Measurements from ENCODE around the gene EVI5L. TPM values are rescaled to one million over a fixed set of nuclear protein-coding genes. Genes with fewer than 3 reads are reported as not detected.

EVI5L gene
- total and polyA plus RNA-seq, 2 of the 13 experiments (the other 11 are each of a cell fraction or from before 2014, with no cell fraction given) = 1.7 to 2.4 TPM

DNA sequence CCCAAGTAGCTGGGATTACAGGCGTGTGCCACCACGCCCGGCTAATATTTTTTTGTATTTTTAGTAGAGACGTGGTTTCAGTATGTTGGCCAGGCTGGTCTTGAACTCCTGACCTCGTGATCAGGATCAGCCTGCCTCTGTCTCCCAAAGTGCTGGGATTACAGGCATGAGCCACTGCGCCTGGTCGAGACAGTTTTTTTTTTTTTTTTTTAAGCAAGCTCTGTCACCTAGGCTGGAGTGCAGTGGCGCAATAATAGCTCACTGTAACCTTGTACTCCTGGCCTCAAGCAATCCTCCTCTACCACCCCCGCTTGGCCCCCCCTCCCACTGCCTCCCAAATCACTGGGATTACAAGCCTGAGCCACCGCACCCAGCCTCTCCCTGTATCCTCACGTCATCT, 67.3 kb downstream of the EVI5L start (continued):
- TF ChIP-seq, protein P1, sequence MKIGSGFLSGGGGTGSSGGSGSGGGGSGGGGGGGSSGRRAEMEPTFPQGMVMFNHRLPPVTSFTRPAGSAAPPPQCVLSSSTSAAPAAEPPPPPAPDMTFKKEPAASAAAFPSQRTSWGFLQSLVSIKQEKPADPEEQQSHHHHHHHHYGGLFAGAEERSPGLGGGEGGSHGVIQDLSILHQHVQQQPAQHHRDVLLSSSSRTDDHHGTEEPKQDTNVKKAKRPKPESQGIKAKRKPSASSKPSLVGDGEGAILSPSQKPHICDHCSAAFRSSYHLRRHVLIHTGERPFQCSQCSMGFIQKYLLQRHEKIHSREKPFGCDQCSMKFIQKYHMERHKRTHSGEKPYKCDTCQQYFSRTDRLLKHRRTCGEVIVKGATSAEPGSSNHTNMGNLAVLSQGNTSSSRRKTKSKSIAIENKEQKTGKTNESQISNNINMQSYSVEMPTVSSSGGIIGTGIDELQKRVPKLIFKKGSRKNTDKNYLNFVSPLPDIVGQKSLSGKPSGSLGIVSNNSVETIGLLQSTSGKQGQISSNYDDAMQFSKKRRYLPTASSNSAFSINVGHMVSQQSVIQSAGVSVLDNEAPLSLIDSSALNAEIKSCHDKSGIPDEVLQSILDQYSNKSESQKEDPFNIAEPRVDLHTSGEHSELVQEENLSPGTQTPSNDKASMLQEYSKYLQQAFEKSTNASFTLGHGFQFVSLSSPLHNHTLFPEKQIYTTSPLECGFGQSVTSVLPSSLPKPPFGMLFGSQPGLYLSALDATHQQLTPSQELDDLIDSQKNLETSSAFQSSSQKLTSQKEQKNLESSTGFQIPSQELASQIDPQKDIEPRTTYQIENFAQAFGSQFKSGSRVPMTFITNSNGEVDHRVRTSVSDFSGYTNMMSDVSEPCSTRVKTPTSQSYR (CRISPR knock-in tag; IDR thresholded peaks at IDR 0.05; ENCODE audit: borderline replicate concordance) = no peak; the same call in 1 of the 2 replicates
- TF ChIP-seq ISL2 (CRISPR knock-in tag; IDR thresholded peaks at IDR 0.05) (0 out of 2 replicates have a peak, but pooled peaks have one; percentile 31), MEIS2 (CRISPR knock-in tag; IDR thresholded peaks at IDR 0.05) (no peak), ZNF350 (CRISPR knock-in tag; IDR thresholded peaks at IDR 0.05; ENCODE audit: borderline replicate concordance, low read depth) (peak; percentile 62; the same call in 1 of the 2 replicates), GABPA (IDR thresholded peaks at IDR 0.05; ENCODE audit: low read depth, low read length) (no peak), GABPA (CRISPR knock-in tag; IDR thresholded peaks at IDR 0.05; ENCODE audit: low read depth) (no peak), SRY (CRISPR knock-in tag; IDR thresholded peaks at IDR 0.05) (no peak), CBFB (CRISPR knock-in tag; IDR thresholded peaks at IDR 0.05) (no peak), WIZ (CRISPR knock-in tag; IDR thresholded peaks at IDR 0.05) (no peak), CEBPB (IDR thresholded peaks at IDR 0.05; ENCODE audit: borderline replicate concordance, low read depth, low read length) (peak; percentile 94), SETDB1 (CRISPR knock-in tag; IDR thresholded peaks at IDR 0.05; ENCODE audit: borderline replicate concordance) (no peak), ZNF879 (CRISPR knock-in tag; IDR thresholded peaks at IDR 0.05) (no peak), NPAS2 (CRISPR knock-in tag; IDR thresholded peaks at IDR 0.05; ENCODE audit: borderline replicate concordance) (no peak), GFI1 (CRISPR knock-in tag; IDR thresholded peaks at IDR 0.05; ENCODE audit: borderline replicate concordance) (no peak), NCOA1 (CRISPR knock-in tag; IDR thresholded peaks at IDR 0.05) (no peak), ZFAT (CRISPR knock-in tag; conservative IDR thresholded peaks at IDR 0.05) (no peak), KAT7 (CRISPR knock-in tag; IDR thresholded peaks at IDR 0.05; ENCODE audit: borderline replicate concordance) (0 out of 2 replicates have a peak, but pooled peaks have one; percentile 43), GABPB1 (CRISPR knock-in tag; IDR thresholded peaks at IDR 0.05) (peak; percentile 38; the same call in 1 of the 2 replicates), BRCA1 (CRISPR knock-in tag; IDR thresholded peaks at IDR 0.05) (no peak), ZNF329 (CRISPR knock-in tag; IDR thresholded peaks at IDR 0.05; ENCODE audit: low read depth) (no peak), ZNF883 (CRISPR knock-in tag; IDR thresholded peaks at IDR 0.05; ENCODE audit: not compliant biosample characterization) (no peak), ETV6 (CRISPR knock-in tag; conservative IDR thresholded peaks at IDR 0.05) (no peak)
- TF ChIP-seq, protein P2, sequence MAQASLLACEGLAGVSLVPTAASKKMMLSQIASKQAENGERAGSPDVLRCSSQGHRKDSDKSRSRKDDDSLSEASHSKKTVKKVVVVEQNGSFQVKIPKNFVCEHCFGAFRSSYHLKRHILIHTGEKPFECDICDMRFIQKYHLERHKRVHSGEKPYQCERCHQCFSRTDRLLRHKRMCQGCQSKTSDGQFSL (CRISPR knock-in tag; IDR thresholded peaks at IDR 0.05) = no peak
- TF ChIP-seq, protein P3, sequence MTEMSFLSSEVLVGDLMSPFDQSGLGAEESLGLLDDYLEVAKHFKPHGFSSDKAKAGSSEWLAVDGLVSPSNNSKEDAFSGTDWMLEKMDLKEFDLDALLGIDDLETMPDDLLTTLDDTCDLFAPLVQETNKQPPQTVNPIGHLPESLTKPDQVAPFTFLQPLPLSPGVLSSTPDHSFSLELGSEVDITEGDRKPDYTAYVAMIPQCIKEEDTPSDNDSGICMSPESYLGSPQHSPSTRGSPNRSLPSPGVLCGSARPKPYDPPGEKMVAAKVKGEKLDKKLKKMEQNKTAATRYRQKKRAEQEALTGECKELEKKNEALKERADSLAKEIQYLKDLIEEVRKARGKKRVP (CRISPR knock-in tag; IDR thresholded peaks at IDR 0.05) = no peak
- TF ChIP-seq, protein P4, sequence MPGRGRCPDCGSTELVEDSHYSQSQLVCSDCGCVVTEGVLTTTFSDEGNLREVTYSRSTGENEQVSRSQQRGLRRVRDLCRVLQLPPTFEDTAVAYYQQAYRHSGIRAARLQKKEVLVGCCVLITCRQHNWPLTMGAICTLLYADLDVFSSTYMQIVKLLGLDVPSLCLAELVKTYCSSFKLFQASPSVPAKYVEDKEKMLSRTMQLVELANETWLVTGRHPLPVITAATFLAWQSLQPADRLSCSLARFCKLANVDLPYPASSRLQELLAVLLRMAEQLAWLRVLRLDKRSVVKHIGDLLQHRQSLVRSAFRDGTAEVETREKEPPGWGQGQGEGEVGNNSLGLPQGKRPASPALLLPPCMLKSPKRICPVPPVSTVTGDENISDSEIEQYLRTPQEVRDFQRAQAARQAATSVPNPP (CRISPR knock-in tag; IDR thresholded peaks at IDR 0.05) = no peak
- TF ChIP-seq, protein P5, sequence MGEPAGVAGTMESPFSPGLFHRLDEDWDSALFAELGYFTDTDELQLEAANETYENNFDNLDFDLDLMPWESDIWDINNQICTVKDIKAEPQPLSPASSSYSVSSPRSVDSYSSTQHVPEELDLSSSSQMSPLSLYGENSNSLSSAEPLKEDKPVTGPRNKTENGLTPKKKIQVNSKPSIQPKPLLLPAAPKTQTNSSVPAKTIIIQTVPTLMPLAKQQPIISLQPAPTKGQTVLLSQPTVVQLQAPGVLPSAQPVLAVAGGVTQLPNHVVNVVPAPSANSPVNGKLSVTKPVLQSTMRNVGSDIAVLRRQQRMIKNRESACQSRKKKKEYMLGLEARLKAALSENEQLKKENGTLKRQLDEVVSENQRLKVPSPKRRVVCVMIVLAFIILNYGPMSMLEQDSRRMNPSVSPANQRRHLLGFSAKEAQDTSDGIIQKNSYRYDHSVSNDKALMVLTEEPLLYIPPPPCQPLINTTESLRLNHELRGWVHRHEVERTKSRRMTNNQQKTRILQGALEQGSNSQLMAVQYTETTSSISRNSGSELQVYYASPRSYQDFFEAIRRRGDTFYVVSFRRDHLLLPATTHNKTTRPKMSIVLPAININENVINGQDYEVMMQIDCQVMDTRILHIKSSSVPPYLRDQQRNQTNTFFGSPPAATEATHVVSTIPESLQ (CRISPR knock-in tag; conservative IDR thresholded peaks at IDR 0.05) = no peak
